Skin epidermis (tissue), 12 donors: ENCODE data around the gene WASL.
A peak's percentile ranks its signal among the peaks of the same experiment; 100 is the strongest.
"Not testable (repeated sequence)": the region's sequence is repeated elsewhere in the genome, so short reads cannot be mapped to it uniquely, and the experiment has no call there.

Experiments used
- H3K27ac ChIP-seq, 21 experiments: fragments of 200-600 bp; sonication (generic) in 11 of 21; one replicate each; pipeline ENCODE4 v1.5.0; 2020; ENCODE audit warnings: mild to moderate bottlenecking in 3 of 21, inconsistent platforms in 2 of 21, moderate library complexity in 2 of 21
- H3K4me3 ChIP-seq, 7 experiments: fragments of 200-600 bp; sonication (generic) in 2 of 7; one replicate each; pipeline ENCODE4 v1.5.0; 2020; ENCODE audit warnings: inconsistent platforms in 2 of 7, mild to moderate bottlenecking in 2 of 7, moderate library complexity in 1 of 7

Gene WASL

GRCh38 chr7:123643495-123644441, 105.0 kb downstream of the WASL start:
- Histone ChIP-seq H3K27ac (peak overlapping the region in 1 of 21 experiments; percentile 14), H3K4me3 (no peak overlapping the region)

GRCh38 chr7:123641901-123642300, 106.9 kb downstream of the WASL start:
- Histone ChIP-seq H3K4me3 (no peak overlapping the region), H3K27ac (no peak overlapping the region)

- no peak overlapping the region for H3K27ac ChIP-seq
- H3K4me3 ChIP-seq: no peak overlapping the region
These were observed 108.2 kb downstream of the WASL start for GRCh38 chr7:123640583-123640982.

DNA sequence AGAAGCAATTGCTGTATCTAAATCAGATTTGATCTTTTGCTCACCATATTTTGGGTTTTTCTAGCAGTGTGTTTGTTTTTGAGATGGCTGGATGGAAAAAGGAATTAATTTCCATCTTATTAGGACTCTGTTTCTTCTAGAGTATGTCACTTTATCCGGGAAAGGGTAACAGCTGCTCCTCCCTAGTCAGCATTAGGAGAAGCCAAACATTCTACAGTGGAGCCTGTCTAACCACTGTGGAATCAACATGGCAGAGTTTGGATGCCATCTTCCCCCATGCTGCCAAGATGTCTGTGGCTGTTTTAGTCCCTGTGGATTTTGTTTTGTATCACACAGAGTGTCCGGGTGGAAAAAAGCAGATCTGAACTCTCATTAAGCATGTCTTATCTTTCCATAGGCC, 109.2 kb downstream of the WASL start:
- Histone ChIP-seq H3K27ac (no peak overlapping the region), H3K4me3 (no peak overlapping the region)

GRCh38 chr7:123637878-123638277, 110.9 kb downstream of the WASL start:
- Histone ChIP-seq H3K4me3 (no peak overlapping the region), H3K27ac (no peak overlapping the region)

- Histone ChIP-seq H3K4me3 (no peak overlapping the region), H3K27ac (no peak overlapping the region)
These were observed 111.6 kb downstream of the WASL start for GRCh38 chr7:123637203-123637602.

DNA sequence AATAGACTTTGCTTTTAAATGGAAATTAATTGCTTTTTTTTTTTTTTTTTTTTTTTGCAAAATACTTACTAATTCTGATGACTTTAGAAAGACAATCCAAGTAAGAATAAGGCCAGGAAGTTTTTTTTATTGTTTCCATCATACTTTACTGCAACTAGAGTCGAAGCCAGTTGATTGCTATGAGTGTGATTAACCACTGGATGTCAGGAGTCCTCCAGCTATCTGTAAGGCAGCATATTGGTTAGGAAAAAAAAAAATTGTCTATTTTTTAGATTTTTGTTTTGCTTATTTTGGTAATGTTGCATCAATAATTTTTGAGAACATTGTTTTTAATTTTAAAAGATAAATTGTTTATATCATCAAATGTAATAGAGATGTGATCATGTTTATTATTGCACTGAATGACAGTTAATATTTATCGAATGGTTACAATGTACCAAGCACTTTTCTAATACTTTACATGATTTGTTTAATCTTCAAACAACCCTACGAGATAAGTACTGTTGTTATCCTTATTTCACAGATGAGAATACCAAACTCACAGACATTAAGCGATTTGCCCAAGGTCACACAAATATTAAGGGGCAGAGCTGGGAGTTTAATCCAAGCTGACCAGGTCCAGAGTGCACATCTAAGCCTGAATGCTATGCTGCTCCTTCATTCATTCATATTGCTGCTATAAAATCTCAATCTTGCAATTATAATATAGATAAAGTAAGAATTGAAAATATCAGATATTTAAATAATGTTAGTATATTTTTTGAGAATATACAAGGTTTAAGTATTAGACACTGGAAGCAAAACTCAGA, 113.0 kb downstream of the WASL start:
- no peak overlapping the region for H3K4me3 ChIP-seq
- H3K27ac ChIP-seq: no peak overlapping the region

- not testable (repeated sequence) for H3K4me3 ChIP-seq, H3K27ac ChIP-seq
These were observed 114.7 kb downstream of the WASL start for GRCh38 chr7:123634011-123634573.

DNA sequence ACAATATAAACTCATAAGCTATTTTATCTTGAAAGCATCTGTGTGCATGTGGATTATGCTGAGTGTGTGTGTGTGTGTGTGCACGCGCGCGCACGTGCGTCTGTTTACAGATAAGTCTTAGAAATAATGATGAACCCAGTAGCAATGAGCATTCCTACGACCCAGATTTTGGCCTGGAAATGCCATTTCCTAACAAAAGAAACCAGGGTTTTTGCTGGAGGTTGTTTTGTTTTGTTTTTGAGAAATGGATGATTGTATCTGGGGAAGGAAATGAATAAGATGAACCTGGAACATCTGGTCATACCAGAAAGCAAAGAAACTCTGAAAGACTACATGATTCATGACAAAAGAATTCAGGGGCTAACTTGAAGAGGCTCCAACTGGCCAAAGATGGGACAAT, 115.2 kb downstream of the WASL start:
- H3K27ac ChIP-seq: no peak overlapping the region
- H3K4me3 ChIP-seq: no peak overlapping the region

- no peak overlapping the region for H3K27ac ChIP-seq
- H3K4me3 ChIP-seq: no peak overlapping the region
These were observed 116.0 kb downstream of the WASL start for GRCh38 chr7:123632808-123633207.
